Renal cortical epithelial cell (primary cell): ENCODE results near the gene DNAAF9. TPM values are rescaled to one million over a fixed set of nuclear protein-coding genes. Genes with fewer than 3 reads are reported as not detected.

Experiments
- DNase-seq: peaks from one replicate; pipeline ENCODE4 v3.0.0-alpha.2; 2011; ENCODE audit warnings: low read depth
- total RNA-seq: library from RNA; depleted of rRNA; stranded (reverse); fragments of >200 nt; gene quantifications from 2 replicates; pipeline ENCODE4 v1.2.3, GENCODE V29; 2014

Gene DNAAF9
- total RNA-seq, 1 donor from 2014 or later: 22.0 TPM

DNA sequence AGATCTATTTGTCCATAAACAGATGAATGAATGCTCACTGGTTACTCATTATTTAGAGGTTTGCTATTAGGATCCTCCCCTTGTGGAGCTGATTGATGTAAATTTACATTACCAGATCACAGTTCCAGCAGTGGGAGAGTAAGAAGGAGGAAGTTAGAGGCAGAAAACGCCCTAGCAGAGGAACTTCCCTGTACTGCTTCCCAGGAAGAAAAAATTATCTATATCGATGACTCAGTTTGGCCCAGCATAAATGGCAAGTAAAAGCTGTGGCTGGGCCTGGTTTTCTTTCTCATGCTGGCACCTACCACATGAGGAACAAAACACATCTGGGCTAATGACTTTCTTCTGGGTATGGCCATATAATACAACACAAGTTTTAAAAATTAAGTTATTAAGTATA, 35.7 kb downstream of the DNAAF9 start:
- no peak for DNase-seq

DNA sequence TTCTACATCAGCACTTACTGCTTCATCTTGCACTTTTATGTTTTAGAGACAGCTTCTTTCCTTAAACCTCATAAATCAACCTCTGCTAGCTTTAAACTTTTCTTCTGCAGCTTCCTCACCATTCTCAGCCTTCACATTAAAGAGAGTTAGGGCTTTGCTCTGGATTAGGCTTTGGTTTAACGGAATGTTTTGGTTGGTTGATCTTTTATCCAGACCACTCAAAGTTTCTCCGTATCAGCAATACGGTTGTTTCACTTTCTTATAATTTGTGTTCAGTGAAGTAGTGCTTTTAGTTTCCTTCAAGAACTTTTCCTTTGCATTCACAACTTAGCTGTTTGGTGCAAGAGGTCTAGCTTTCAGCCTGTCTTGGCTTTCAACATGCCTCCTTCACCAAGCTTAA, 40.4 kb downstream of the DNAAF9 start:
- DNase-seq: peak; percentile 22

DNA sequence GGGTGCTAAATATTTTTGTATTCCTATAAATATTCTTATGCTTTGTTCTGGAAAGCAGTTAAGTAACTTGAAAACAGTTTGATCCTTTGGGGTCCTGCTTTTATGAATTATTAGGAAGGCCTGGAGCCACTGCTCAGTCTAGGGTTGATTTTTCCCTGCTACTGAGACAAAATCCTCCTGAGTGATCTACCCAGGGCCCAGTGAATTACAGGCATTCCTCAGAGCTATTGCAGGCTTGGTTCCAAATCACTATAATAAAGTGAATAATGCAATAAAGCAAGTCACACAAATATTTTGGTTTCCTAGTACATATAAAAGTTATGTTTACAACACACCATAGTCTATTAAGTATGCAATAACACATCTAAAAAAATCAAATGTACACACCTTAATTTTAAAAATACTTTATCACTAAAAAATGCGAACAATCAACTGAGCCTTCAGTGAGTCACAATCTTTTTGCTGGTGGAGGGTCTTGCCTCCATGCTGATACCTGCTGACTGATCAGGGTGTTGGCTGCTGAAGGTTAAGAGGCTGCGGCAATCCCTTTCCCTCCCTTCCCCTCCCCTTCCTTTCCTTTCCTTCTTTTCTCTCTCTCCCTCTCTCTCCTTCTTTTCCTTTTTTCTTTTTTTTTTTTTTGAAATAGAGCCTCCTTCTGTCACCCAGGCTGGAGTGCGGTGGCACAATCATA, 43.0 kb downstream of the DNAAF9 start:
- DNase-seq: no peak

DNA sequence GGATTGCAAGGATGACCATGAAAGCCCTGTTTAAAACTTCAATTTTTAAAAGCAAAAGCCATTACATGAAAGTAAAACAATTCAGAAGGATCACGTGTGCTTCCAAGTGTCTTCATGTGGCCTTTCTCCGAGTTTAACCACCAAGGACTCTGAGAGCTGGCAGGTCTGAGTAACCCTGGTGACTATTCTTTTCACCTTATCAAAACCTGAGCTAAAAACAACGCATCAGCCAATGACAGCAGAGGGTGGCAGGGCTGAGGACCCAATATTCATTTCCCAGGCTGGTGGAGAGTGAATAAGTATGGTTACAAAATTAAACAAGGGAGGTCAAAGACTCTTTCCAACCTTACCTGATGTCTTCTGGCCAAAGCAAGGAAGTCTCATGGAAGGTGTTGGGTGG, 46.7 kb downstream of the DNAAF9 start:
- no peak for DNase-seq

DNA sequence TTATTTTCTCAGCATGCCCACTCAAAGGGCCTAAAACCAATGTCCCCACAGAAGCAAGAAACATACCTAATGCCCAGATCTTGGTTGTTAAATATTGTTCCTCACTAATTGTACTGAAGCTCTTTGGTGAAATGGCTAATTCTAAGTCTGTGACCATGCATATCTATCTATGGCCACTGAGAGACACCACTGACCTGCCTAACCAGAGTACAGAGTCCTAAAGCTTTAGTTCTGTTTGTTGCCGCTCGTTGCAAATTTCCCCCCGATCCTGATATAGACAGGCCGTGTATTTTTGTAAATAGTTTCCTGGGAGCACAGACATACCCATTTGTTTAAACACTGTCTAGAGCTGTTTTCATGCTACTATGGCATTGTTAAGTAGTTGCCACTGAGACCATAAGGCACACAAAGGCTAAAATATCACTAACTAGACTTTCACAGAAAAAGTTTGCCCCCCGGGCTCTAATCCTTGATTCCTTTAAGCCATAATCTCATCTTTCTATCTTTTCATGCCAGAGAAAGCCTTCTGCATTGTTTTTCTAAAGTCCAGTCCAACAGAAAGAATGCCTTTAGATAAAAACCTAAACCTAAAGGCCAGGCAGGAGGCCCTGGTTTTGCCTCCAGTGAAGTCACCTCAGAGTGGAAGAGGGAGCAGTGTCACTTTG, 48.7 kb downstream of the DNAAF9 start:
- peak; percentile 13 for DNase-seq

Other genes starting within 250 kb of the DNAAF9 start
- 22.7 and 29.4 TPM in 2 replicates for gene FASTKD5, start 247.8 kb downstream of the DNAAF9 start, total RNA-seq
- gene UBOX5, start 247.8 kb downstream of the DNAAF9 start, total RNA-seq: 2.1 and 4.2 TPM in 2 replicates
- gene LZTS3, start 234.1 kb downstream of the DNAAF9 start, total RNA-seq: 21.7 and 23.5 TPM in 2 replicates
- gene DDRGK1, start 203.0 kb downstream of the DNAAF9 start, total RNA-seq: 26.6 and 68.0 TPM in 2 replicates
- gene ITPA, start 198.2 kb downstream of the DNAAF9 start, total RNA-seq: 24.6 and 43.1 TPM in 2 replicates
- 3.1 and 3.8 TPM in 2 replicates for gene SLC4A11, start 168.5 kb downstream of the DNAAF9 start, total RNA-seq
- 31.4 and 66.1 TPM in 2 replicates for gene ATRN, start 63.3 kb upstream of the DNAAF9 start, total RNA-seq